Mesenchymal stem cell (in vitro differentiated cells and primary cell): ENCODE results near the gene MBD4.
"Not testable (repeated sequence)": the region's sequence is repeated elsewhere in the genome, so short reads cannot be mapped to it uniquely, and the experiment has no call there.

Experiments used
- DNase-seq: peaks from one replicate; pipeline ENCODE4 v3.0.0-alpha.2; 2013
- H2AFZ ChIP-seq: one replicate; pipeline ENCODE4 v1.6.1; 2013; ENCODE audit warnings: low read depth, mild to moderate bottlenecking, control low read depth, inconsistent platforms, low read length, moderate library complexity
- H2AK5ac ChIP-seq: 2 replicates; pipeline ENCODE4 v1.6.1; 2013; ENCODE audit warnings: low read length, moderate library complexity, mild to moderate bottlenecking, inconsistent platforms; ENCODE audit not compliant: severe bottlenecking
- H2BK120ac ChIP-seq: one replicate; pipeline ENCODE4 v1.6.1; 2013; ENCODE audit warnings: low read depth, mild to moderate bottlenecking, inconsistent platforms, low read length, moderate library complexity
- H2BK12ac ChIP-seq, 2 experiments: one replicate each; pipeline ENCODE4 v1.6.1; 2013; ENCODE audit warnings: inconsistent platforms in 2 of 2, low read length in 2 of 2, mild to moderate bottlenecking in 2 of 2, moderate library complexity in 2 of 2, control low read depth in 1 of 2
- H2BK15ac ChIP-seq: one replicate; pipeline ENCODE4 v1.6.1; 2013; ENCODE audit warnings: mild to moderate bottlenecking, low read depth, inconsistent platforms; ENCODE audit not compliant: poor library complexity, severe bottlenecking
- H2BK5ac ChIP-seq: 2 replicates; pipeline ENCODE4 v1.6.1; 2013; ENCODE audit warnings: low read depth, mild to moderate bottlenecking, low read length, control low read depth, inconsistent platforms; ENCODE audit not compliant: poor library complexity, severe bottlenecking
- H3K14ac ChIP-seq, 2 experiments: one replicate each; pipeline ENCODE4 v1.6.1; 2013; ENCODE audit warnings: inconsistent platforms in 2 of 2, low read length in 2 of 2, control low read depth in 1 of 2, mild to moderate bottlenecking in 1 of 2, moderate library complexity in 1 of 2
- H3K18ac ChIP-seq, 2 experiments: one replicate each; pipeline ENCODE4 v1.6.1; 2013; ENCODE audit warnings: inconsistent platforms in 2 of 2, low read length in 2 of 2, control low read depth in 1 of 2, low read depth in 1 of 2, mild to moderate bottlenecking in 1 of 2
- H3K23ac ChIP-seq, 2 experiments: one replicate each; pipeline ENCODE4 v1.6.1; 2013; ENCODE audit warnings: inconsistent platforms in 2 of 2, low read length in 2 of 2, mild to moderate bottlenecking in 2 of 2, moderate library complexity in 2 of 2, control low read depth in 1 of 2
- H3K27ac ChIP-seq: 2 replicates; pipeline ENCODE4 v1.5.1; 2013; ENCODE audit warnings: mild to moderate bottlenecking, moderate library complexity, low read length, control low read depth, inconsistent platforms; ENCODE audit not compliant: poor library complexity, severe bottlenecking
- H3K27me3 ChIP-seq, 2 experiments: 2 replicates each; pipeline versions ENCODE4 v1.6.1 to v1.7.0; 2013; ENCODE audit warnings: low read length in 2 of 2, mild to moderate bottlenecking in 2 of 2, moderate library complexity in 2 of 2, control low read depth in 1 of 2, inconsistent platforms in 1 of 2; ENCODE audit not compliant: control insufficient read depth in 1 of 2, insufficient read depth in 1 of 2
- H3K36me3 ChIP-seq, 2 experiments: 2 replicates each; pipeline versions ENCODE4 v1.6.1 to v1.7.0; 2013; ENCODE audit warnings: low read length in 2 of 2, control low read depth in 1 of 2, inconsistent platforms in 1 of 2, low read depth in 1 of 2, mild to moderate bottlenecking in 1 of 2; ENCODE audit not compliant: insufficient read depth in 2 of 2, control insufficient read depth in 1 of 2
- H3K4ac ChIP-seq, 2 experiments: one replicate each; pipeline ENCODE4 v1.6.1; 2013; ENCODE audit warnings: inconsistent platforms in 2 of 2, low read length in 2 of 2, mild to moderate bottlenecking in 2 of 2, moderate library complexity in 2 of 2, control low read depth in 1 of 2, low read depth in 1 of 2
- H3K4me1 ChIP-seq: 2 replicates; pipeline ENCODE4 v1.6.1; 2013; ENCODE audit warnings: low read depth, low read length, control low read depth; ENCODE audit not compliant: control insufficient read depth, insufficient read depth
- H3K4me2 ChIP-seq: 2 replicates; pipeline ENCODE4 v1.6.1; 2013; ENCODE audit warnings: low read length, mild to moderate bottlenecking, inconsistent platforms; ENCODE audit not compliant: poor library complexity, severe bottlenecking
- H3K4me3 ChIP-seq, 2 experiments: 2 replicates each; pipeline versions ENCODE4 v1.5.1 to v1.7.0; 2013; ENCODE audit warnings: low read length in 2 of 2, mild to moderate bottlenecking in 2 of 2, control low read depth in 1 of 2, low read depth in 1 of 2; ENCODE audit not compliant: insufficient read depth in 1 of 2
- H3K79me1 ChIP-seq: replicated peaks from 2 replicates; pipeline ENCODE4 v1.6.1; 2013; ENCODE audit warnings: mild to moderate bottlenecking, control low read depth, low read length, inconsistent platforms; ENCODE audit not compliant: poor library complexity, severe bottlenecking
- H3K9ac ChIP-seq: 2 replicates; pipeline ENCODE4 v1.7.0; 2013; ENCODE audit warnings: mild to moderate bottlenecking, low read length, moderate library complexity
- H3K9me3 ChIP-seq: 2 replicates; pipeline ENCODE4 v1.7.0; 2013; ENCODE audit warnings: mild to moderate bottlenecking, low read length; ENCODE audit not compliant: control insufficient read depth
- H4K8ac ChIP-seq: one replicate; pipeline ENCODE4 v1.6.1; 2013; ENCODE audit warnings: inconsistent platforms, mild to moderate bottlenecking, low read length, moderate library complexity
- H4K91ac ChIP-seq: one replicate; pipeline ENCODE4 v1.6.1; 2013; ENCODE audit warnings: mild to moderate bottlenecking, low read length, inconsistent platforms
- WGBS: methylation state at CpG from one replicate; pipeline ENCODE4 v1.1.7; 2013; ENCODE audit warnings: mixed read lengths; 5-methylcytosine and 5-hydroxymethylcytosine counted together

The MBD4 gene

GRCh38 chr3:129393271-129393670 is 46.5 kb downstream of the MBD4 start:
- Histone ChIP-seq H2AK5ac (no peak overlapping the region), H3K27me3 (no peaks in the 10 kb centered on the region), H3K4me3 (no peak overlapping the region), H2AFZ (no peak overlapping the region), H2BK12ac (no peak overlapping the region), H3K23ac (no peak overlapping the region), H2BK120ac (no peak overlapping the region), H3K4ac (no peak overlapping the region), H4K91ac (no peak overlapping the region), H3K4me1 (peaks cover 23% of the 10 kb centered on the region), H3K14ac (no peak overlapping the region), H2BK5ac (no peak overlapping the region), H3K9me3 (no peaks in the 10 kb centered on the region), H3K18ac (no peak overlapping the region), H4K8ac (no peak overlapping the region), H3K4me2 (no peak overlapping the region), H3K36me3 (peaks cover 46 to 51% of the 10 kb centered on the region in 2 experiments), H2BK15ac (no peak overlapping the region), H3K27ac (no peak overlapping the region), H3K9ac (no peak overlapping the region), H3K79me1 (peaks cover 13% of the 10 kb centered on the region)
- DNase-seq = no peak
- WGBS = 97% methylated on average over 6 of the region's 6 CpGs

DNA sequence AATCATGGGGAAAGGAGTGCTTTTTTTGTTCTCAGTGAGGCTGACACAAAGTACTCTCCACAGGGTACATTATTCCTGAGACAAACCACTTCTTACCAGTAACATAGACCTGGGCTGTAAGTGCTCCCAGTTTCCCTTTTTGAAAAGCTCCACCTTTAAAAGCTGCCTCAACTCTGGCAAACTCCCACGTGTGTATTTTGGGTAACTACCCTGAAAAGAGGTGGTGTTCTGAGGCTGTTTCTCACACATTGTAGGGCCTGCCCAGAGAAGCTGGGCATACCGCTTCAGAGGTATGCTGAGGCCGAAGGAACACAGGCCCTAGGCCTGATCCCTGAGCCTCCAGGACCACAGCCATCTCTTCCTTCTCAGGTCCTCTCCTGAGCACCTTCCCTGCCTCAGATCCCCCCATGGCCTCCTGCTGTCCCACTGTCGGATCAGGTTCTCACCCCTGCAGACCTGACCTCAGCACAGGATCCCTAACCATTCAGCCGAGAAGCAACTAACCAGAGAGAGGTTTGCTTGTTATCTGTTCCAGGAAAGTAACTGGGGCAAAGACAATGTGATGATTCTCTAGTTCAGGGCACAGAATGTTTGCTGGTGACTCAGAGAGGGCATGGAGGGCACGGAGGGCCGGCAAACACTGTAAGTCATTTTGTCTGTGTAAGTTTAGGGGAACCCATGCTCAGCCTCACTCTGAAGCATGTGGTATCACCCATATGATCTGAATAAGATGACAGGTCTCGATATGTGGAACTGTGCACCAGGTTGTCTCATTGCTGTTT is 47.5 kb downstream of the MBD4 start:
- Histone ChIP-seq H3K36me3 (peaks cover 46 to 57% of the 10 kb centered on the region in 2 experiments), H3K14ac (peak overlapping the region in 1 of 2 experiments; percentile 22), H3K79me1 (peaks cover 13% of the 10 kb centered on the region), H3K27ac (peak overlapping the region; percentile 26), H3K4me1 (peaks cover 23% of the 10 kb centered on the region)
- H2AK5ac ChIP-seq, H2BK120ac ChIP-seq, H4K8ac ChIP-seq, H3K27me3 ChIP-seq, H3K9ac ChIP-seq, H2AFZ ChIP-seq, H2BK15ac ChIP-seq, H3K18ac ChIP-seq, H3K4ac ChIP-seq, H3K4me2 ChIP-seq, H3K9me3 ChIP-seq, H3K4me3 ChIP-seq, DNase-seq, H2BK5ac ChIP-seq, H4K91ac ChIP-seq, H2BK12ac ChIP-seq, H3K23ac ChIP-seq: not testable (repeated sequence)
- WGBS = 84% methylated on average over 5 of the region's 8 CpGs

DNA sequence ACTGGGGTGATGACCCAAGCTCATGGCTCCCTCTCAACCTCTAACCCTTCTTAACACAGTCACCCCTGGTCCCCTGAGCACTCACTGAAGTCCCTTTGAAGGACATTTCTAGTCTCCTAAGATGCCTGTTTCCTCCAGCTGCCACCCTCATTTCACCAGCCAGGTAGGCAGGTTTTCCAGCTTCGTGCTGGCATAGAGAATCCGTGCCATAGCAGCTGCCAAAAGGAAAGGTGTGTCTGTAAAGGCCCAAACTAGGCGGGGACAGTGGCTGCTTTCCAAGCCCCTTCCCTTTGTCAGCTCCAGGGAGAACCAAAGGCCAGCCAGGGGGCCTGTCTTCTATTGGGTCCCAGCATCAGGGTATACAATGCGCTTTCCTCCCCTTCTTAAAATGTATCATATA is 48.2 kb downstream of the MBD4 start:
- not testable (repeated sequence) for H3K4me3 ChIP-seq, H3K4me2 ChIP-seq, H2BK12ac ChIP-seq, H4K8ac ChIP-seq, H3K18ac ChIP-seq, H3K23ac ChIP-seq, H2BK15ac ChIP-seq, H2AFZ ChIP-seq, H3K27me3 ChIP-seq, H3K27ac ChIP-seq, H3K9ac ChIP-seq, H3K9me3 ChIP-seq, DNase-seq, H3K14ac ChIP-seq, H2BK5ac ChIP-seq, H4K91ac ChIP-seq, H3K4ac ChIP-seq, H2BK120ac ChIP-seq
- H2AK5ac ChIP-seq = peak overlapping the region; percentile 84
- H3K4me1 ChIP-seq = peaks cover 22% of the 10 kb centered on the region
- H3K79me1 ChIP-seq = peaks cover 16% of the 10 kb centered on the region
- peaks cover 51 to 57% of the 10 kb centered on the region in 2 experiments for H3K36me3 ChIP-seq
- 100% methylated on average over 3 of the region's 4 CpGs for WGBS

GRCh38 chr3:129389572-129389937 is 50.2 kb downstream of the MBD4 start:
- Histone ChIP-seq H4K8ac (no peak overlapping the region), H3K18ac (peak overlapping the region in 1 of 2 experiments; percentile 80), H2BK15ac (no peak overlapping the region), H3K9ac (peak overlapping the region; percentile 62), H2BK5ac (no peak overlapping the region), H3K4me2 (no peak overlapping the region), H2BK12ac (peak overlapping the region; percentile 61 to 72), H2AK5ac (peak overlapping the region; percentile 72), H3K14ac (peak overlapping the region in 1 of 2 experiments; percentile 4), H3K9me3 (no peaks in the 10 kb centered on the region), H4K91ac (no peak overlapping the region), H3K4ac (peak overlapping the region in 1 of 2 experiments; percentile 5), H3K79me1 (peaks cover 20% of the 10 kb centered on the region), H3K4me1 (peaks cover 18% of the 10 kb centered on the region), H3K4me3 (no peak overlapping the region), H3K27me3 (no peaks in the 10 kb centered on the region), H2BK120ac (no peak overlapping the region), H3K23ac (no peak overlapping the region), H2AFZ (no peak overlapping the region), H3K36me3 (peaks cover 43% of the 10 kb centered on the region in 2 experiments), H3K27ac (peak overlapping the region; percentile 89)
- 58% methylated on average over 3 of the region's 3 CpGs for WGBS
- DNase-seq = peak; percentile 10
